ENCODE data around the gene CNBP. TPM values are rescaled to one million over a fixed set of nuclear protein-coding genes. Genes with fewer than 3 reads are reported as not detected.
A peak's percentile ranks its signal among the peaks of the same experiment; 100 is the strongest.
"Not testable (repeated sequence)": the region's sequence is repeated elsewhere in the genome, so short reads cannot be mapped to it uniquely, and the experiment has no call there.

The CNBP gene
- total RNA-seq, 1 donor from 2014 or later, result 276 TPM

DNA sequence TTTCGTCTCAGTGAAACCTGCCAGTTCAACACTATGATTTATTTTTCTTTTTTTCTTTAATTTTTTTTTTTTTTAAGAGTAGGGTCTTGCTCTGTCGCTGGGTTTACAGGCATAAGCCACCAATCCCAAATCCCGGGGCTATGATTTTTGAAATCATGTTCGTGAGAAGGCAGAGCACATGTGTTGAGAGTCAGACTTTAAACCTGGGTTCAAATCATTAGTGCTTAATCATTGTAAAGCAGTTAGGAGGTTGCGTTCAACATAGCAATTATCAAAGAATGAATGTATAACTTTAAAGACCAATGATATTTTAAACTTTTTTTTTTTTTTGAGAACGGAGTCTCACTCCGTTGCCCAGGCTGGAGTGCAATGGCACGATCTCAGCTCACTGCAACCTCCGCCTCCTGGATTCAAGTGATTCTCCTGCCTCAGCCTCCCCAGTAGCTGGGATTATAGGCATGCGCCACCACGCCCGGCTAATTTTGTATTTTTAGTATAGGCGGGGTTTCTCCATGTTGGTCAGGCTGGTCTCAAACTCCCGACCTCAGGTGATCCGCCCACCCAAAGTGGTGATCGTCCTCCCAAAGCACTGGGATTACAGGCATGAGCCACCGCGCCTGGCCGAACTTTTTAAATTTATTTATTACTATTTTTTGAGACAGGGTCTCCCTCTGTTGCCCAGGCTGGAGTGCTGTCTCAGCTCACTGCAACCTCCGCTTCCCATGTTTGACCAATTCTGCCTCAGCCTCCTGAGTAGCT lies 1.3 kb upstream of the CNBP start:
- not testable (repeated sequence) for DNase-seq (ENCODE audit: low read depth)

DNA sequence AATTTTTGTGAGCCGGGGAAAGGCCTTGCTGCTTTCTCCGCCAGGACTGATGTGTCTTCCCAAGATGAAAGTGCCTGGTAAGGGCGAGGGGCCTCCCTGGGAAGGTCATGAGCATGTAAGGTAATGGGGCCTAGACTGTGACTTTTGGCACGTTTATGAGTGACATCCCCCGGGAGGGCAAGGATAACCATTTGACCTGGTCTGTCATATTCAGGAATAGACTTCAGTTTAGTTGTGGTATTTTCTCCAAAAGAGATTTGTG lies 631 bp upstream of the CNBP start:
- no peak for DNase-seq (ENCODE audit: low read depth)

DNA sequence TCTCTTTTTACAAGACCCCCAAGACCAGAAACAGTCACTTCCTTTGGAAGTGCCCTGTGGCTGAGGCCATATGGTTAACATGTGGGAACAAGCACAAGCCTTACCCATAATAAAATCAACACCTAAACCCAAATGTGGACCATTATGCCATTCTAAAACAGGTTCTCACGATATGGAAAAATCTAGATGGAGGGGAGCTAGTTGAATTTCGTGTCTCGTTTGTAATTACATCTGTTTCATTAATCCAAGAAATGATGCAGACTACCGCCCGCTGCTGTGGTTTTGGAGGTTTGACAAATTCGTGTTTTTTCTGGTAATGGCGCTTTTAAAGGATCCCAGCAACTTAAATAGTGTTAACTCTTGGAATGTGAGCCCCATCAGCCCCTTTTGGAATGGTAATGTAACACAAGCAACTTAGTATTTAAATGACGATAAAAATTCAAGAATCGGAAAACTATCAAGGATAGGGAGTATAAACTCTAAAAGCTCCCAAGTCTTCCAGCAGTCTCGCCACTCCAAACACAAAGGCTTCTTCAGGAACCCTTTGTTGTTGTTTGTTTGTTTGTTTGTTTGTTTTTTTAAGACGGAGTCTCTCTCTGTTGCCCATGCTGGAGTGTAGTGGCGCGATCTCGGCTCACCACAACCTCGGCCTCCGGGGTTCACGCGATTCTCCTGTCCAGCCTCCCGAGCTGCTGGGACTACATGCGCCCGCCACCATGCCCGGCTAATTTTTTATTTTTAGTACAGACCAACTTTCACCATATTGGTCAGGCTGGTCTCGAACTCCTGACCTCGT lies 1.1 kb downstream of the CNBP start:
- no peak for DNase-seq (ENCODE audit: low read depth)

DNA sequence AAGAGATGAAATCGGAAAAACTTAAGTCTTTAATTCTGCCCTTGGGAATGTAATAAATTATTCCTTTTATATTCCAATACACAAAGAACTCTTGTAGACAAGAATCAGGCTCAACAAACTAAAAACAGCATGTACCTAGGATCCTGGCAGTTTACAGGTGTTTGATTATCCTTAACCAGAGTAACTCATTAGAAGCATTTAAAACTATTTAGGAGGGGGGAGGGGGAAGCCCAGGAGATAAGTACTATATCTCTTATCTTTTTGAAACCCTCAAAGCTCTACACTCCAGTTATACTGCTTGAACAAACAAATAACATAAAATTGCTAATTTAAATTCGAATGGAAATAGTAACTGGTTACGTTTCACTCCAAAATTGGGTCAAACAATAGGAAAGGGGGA lies 1.9 kb downstream of the CNBP start:
- no peak for DNase-seq (ENCODE audit: low read depth)

- no peak for DNase-seq (ENCODE audit: low read depth)
Observed at GRCh38 chr3:129180461-129180860, 3.2 kb downstream of the CNBP start.

DNA sequence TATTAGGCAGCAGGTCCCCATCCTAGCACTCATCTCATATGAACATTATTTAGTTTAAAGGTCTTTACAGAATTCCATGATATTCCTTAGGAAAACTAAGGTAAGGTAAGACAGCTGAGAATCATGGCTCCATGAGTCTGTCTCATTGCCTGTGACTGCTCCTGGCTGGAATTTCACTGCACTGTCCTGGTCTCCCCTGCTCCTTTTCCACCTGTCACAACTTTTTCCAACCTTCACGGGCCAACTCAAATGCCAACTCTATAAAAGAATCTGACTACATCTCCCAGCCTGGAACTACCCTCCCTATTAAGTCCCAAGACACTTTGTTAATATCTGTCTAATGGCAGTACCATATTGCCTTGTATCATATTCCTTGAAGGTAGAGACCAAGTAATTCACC lies 7.6 kb downstream of the CNBP start:
- DNase-seq (ENCODE audit: low read depth), result no peak

DNA sequence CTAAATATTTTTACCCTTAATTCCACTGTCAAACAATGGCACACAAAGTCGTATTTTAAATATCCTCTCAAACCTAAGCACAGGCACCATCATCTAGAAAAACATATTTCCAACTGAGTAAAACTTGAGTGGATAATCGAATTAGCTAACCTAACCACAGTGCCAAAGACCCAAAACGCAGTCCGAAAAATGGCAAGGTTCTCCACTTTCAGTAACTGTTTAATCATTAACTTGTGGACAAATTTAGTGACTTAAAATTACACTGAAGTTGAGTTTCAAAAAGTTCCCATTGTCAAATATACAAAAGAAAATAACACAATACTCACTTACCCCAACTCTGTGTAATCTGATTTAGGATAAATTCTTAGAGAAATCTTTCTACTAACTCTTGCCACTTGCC lies 10.0 kb downstream of the CNBP start:
- no peak for DNase-seq (ENCODE audit: low read depth)

DNA sequence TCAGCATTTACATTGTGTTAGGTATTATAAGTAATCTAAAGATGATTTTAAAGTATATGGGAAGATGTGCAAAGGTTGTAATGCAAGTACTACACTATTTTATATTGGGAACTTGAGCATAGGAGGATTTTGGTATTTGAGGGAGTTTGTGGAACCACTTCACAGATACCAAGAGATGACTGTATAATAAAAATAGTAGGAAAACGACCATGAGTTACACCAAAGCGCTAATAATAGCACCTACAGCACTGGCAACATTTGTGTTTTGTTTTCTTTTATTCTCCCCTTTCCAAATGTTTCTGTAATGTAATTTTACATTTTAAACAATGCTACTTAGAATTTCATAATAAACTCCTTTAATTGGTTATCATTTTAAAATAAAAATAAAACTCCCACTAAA lies 10.5 kb downstream of the CNBP start:
- no peak for DNase-seq (ENCODE audit: low read depth)

GRCh38 chr3:129166579-129167332 lies 16.9 kb downstream of the CNBP start:
- DNase-seq (ENCODE audit: low read depth), result no peak

DNA sequence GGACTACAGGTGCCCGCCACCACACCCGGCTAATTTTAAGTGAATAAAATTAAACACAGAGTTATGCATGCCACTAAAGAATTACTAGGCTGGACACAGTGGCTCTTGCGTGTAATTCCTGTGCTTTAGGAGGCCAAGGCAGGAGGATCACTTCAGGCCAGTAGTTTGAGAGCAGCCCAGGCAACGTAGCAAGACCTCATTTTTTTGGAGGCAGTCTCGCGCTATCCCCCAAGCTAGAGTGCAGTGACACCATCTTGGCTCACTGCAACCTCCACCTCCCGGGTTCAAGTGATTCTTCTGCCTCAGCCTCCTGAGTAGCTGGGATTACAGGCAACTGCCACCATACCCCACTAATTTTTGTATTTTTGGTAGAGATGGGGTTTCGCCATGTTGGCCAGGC lies 18.1 kb downstream of the CNBP start:
- not testable (repeated sequence) for DNase-seq (ENCODE audit: low read depth)

- DNase-seq (ENCODE audit: low read depth), result no peak
Observed at GRCh38 chr3:129164500-129164899, 19.2 kb downstream of the CNBP start.

GRCh38 chr3:129162729-129163579 lies 20.7 kb downstream of the CNBP start:
- DNase-seq (ENCODE audit: low read depth), result no peak

GRCh38 chr3:129161860-129162271 lies 21.8 kb downstream of the CNBP start:
- DNase-seq (ENCODE audit: low read depth), result no peak

DNA sequence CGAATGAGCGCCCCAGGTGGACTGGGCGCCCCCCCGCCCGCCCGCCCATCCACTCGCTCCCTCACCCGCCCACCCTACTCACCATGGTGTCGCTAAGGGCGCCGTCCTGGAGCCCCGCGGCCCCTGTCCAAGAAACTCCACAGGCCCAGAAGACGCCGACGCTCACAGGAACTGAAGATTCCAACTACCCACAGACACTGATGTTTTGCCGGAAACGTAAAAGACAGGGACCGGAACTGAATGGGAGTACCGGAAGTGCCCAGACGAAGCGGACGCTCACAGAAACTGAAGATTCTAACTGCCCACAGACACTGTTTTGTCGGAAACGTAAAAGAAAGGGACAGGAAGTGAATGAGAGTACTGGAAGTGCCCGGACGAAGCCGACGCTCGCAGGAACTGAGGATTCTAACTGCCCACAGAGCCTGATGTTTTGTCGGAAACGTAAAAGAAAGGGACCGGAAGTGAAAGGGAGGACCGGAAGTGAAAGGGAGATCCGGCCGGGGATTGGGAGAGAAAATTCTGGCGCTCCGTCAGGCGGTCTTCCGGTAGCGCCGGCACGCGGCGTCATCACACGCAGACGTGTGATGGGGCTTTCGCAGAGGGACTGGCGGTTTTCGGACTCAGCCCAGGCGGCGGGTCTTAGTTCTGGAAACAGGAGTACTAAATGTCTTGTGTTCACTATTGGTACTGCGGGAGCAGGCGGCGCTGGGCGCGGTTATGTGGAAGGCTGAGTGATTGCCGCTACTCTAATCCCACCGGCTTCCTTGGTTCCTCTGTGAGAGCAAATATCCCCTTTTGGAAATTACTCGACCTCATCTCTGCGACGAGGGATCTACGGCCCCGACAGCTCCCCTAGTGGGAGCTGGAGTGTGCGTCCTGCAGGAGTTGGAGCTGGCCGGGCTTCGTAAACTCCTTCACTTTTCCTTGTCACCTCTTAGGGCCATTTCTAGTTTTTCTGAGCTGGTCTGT lies 22.5 kb downstream of the CNBP start, which contains the start of gene ISY1:
Gene ISY1, minus strand, starts transcription at position 173 of the 969 bp plus-strand sequence. Its CDS starts 88 bp downstream, at position 85.
- DNase-seq (ENCODE audit: low read depth), result peak; percentile 88

- DNase-seq (ENCODE audit: low read depth), result no peak
Observed at GRCh38 chr3:129144786-129145185, 38.9 kb downstream of the CNBP start.

- DNase-seq (ENCODE audit: low read depth), result not testable (repeated sequence)
Observed at GRCh38 chr3:129141011-129141410, 42.7 kb downstream of the CNBP start.

DNA sequence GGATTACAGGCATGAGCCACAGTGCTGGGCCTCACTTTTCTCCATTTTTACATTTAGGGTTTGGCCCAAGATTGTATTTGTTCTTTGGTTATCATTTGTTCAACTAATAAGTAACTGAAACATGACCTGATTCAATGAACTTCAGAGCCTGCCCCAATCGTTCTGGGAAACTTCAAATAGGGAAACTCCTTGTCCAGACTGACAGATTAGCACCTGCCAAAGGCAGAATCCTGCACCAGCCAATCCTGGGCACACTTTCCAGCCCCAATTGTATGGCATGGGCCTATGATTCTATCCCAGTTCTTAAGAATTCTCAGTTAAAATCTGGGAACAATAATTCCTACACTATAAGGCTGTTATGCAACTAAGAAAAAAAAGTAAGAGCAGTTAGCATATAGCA lies 43.8 kb downstream of the CNBP start:
- no peak for DNase-seq (ENCODE audit: low read depth)

DNA sequence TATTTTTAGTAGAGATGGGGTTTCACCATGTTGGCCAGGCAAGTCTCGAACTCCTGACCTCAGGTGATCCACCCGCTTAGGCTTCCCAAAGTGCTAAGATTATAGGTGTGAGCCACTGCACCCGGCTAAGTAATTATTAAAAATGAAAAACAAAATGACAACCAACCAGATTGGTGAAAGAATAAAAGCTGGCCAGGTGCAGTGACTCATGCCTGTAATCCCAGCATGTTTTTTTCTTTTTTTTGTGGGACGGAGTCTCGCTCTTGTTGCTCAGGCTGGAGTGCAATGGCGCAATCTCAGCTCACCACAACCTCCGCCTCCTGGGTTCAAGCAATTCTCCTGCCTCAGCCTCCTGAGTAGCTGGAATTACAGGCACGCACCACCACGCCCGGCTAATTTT lies 47.4 kb downstream of the CNBP start:
- DNase-seq (ENCODE audit: low read depth), result not testable (repeated sequence)

DNA sequence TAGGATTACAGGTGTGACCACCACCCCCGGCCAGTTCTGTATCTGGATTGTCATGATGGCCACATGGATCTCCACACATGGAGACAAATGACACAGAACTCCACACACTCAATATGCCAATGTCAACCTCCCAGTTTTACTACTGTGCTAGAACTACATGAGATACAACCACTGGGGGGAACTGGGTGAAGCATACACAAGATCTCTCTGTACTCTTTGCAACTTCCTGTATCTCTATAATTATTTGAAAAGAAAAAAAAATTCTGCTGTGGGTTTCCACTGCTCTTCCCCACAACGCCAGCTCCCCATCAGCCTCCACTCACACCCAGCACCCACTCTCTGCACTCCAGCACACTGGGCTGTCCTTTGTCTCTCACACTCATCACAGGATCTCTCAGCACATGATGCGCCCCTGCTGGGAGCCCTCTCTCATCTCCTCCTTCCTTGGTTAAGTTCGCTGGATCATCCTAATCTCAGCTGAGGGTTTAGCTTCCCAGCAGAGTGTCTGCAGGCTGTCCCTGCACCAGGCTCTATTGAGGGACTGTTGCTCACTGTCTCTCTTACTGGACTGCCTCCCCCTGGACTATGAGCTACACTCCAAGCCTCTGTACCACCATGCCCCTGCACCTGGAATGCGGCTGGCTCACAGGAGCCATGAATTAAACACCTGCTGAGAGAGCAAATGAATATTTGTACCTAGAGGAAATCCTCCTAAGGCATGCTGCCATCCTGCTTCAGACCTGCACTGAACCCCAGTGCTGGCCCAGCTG lies 51.4 kb downstream of the CNBP start:
- DNase-seq (ENCODE audit: low read depth), result no peak

Measured in renal cortical epithelial cell (primary cell).